NCI-H2107 treated with DMSO at 0.1 percent for 48 hours (cell line): ENCODE measurements around the gene ASAP2.
A peak's percentile ranks its signal among the peaks of the same experiment; 100 is the strongest.

Experiments
- DNase-seq: peaks from one replicate; lab custom pipeline; 2025; ENCODE audit not compliant: unreplicated experiment; lab: John Stamatoyannopoulos, UW

The ASAP2 gene

GRCh38 chr2:9313443-9313842, 106.8 kb downstream of the ASAP2 start:
- DNase-seq: no peak

- no peak for DNase-seq
Measured at GRCh38 chr2:9315280-9315847, 108.8 kb downstream of the ASAP2 start.

GRCh38 chr2:9317559-9317958, 110.9 kb downstream of the ASAP2 start:
- DNase-seq: no peak

GRCh38 chr2:9318461-9319337, 112.1 kb downstream of the ASAP2 start:
- DNase-seq: no peak

GRCh38 chr2:9319338-9319715, 112.7 kb downstream of the ASAP2 start:
- no peak for DNase-seq

GRCh38 chr2:9322576-9322975, 116.0 kb downstream of the ASAP2 start:
- no peak for DNase-seq

GRCh38 chr2:9325428-9325827, 118.8 kb downstream of the ASAP2 start:
- no peak for DNase-seq

- no peak for DNase-seq
Measured at GRCh38 chr2:9326975-9327374, 120.4 kb downstream of the ASAP2 start.

- no peak for DNase-seq
Measured at GRCh38 chr2:9327873-9328352, 121.3 kb downstream of the ASAP2 start.

- DNase-seq: no peak
Measured at GRCh38 chr2:9328931-9329330, 122.3 kb downstream of the ASAP2 start.

GRCh38 chr2:9329497-9329896, 122.9 kb downstream of the ASAP2 start:
- DNase-seq: no peak

- DNase-seq: no peak
Measured at GRCh38 chr2:9330612-9331270, 124.1 kb downstream of the ASAP2 start.

GRCh38 chr2:9331704-9332103, 125.1 kb downstream of the ASAP2 start:
- no peak for DNase-seq

- DNase-seq: peak; percentile 24
Measured at GRCh38 chr2:9332136-9332852, 125.7 kb downstream of the ASAP2 start.

GRCh38 chr2:9332853-9333245, 126.2 kb downstream of the ASAP2 start:
- no peak for DNase-seq

- DNase-seq: peak; percentile 75
Measured at GRCh38 chr2:9333591-9334171, 127.1 kb downstream of the ASAP2 start.

- DNase-seq: no peak
Measured at GRCh38 chr2:9334761-9335160, 128.1 kb downstream of the ASAP2 start.

GRCh38 chr2:9335322-9335832, 128.8 kb downstream of the ASAP2 start:
- DNase-seq: no peak

GRCh38 chr2:9336241-9336575, 129.6 kb downstream of the ASAP2 start:
- peak; percentile 55 for DNase-seq

- peak; percentile 94 for DNase-seq
Measured at GRCh38 chr2:9336576-9337314, 130.1 kb downstream of the ASAP2 start.
